H1 (cell line): ENCODE data around the gene ISX.

Source experiments
- CBX5 ChIP-seq: fragments of 300-800, 300-1000 bp; sonication (generic); IDR thresholded peaks from 2 replicates; pipeline ENCODE4 v1.7.1; 2016; ENCODE audit warnings: antibody characterized with exemption, low read length, low read depth
- CEBPB ChIP-seq: IDR thresholded peaks from 2 replicates; pipeline ENCODE4 v1.6.1; 2012; ENCODE audit warnings: low read depth, low read length
- CTBP2 ChIP-seq: IDR thresholded peaks from 2 replicates; pipeline ENCODE4 v1.7.0; 2011; ENCODE audit warnings: borderline replicate concordance, mild to moderate bottlenecking, moderate library complexity, mixed read lengths, low read length; ENCODE audit not compliant: insufficient read depth, insufficient read length
- EZH2 ChIP-seq: fragments of 200-600 bp; sonication (generic); IDR thresholded peaks from 2 replicates; pipeline ENCODE4 v1.7.1; 2012; ENCODE audit warnings: low read depth, mild to moderate bottlenecking, moderate library complexity, low read length, inconsistent platforms; ENCODE audit not compliant: severe bottlenecking
- GTF2F1 ChIP-seq: IDR thresholded peaks from 2 replicates; pipeline ENCODE4 v1.6.1; 2012; ENCODE audit warnings: low read depth, low read length, improper control_type of control experiment, borderline replicate concordance
- JUN ChIP-seq: IDR thresholded peaks from 2 replicates; pipeline ENCODE4 v1.6.1; 2011; ENCODE audit warnings: low read depth, mild to moderate bottlenecking, improper control_type of control experiment, low read length
- POLR2A ChIP-seq, 2 experiments: IDR thresholded peaks; 1 replicate in 1 of 2; 2 replicates in 1 of 2; pipeline ENCODE4 v1.6.1; 2011; ENCODE audit warnings: low read depth in 2 of 2, low read length in 2 of 2, mild to moderate bottlenecking in 2 of 2; ENCODE audit errors: control extremely low read depth in 1 of 2
- POLR2AphosphoS5 ChIP-seq: IDR thresholded peaks from 2 replicates; pipeline ENCODE4 v1.6.1; 2011; ENCODE audit warnings: low read depth, low read length
- RFX5 ChIP-seq: IDR thresholded peaks from 2 replicates; pipeline ENCODE4 v1.6.1; 2011; ENCODE audit warnings: low read depth, low read length, improper control_type of control experiment, borderline replicate concordance
- SP1 ChIP-seq: IDR thresholded peaks from 2 replicates; pipeline ENCODE4 v1.6.1; 2011; ENCODE audit warnings: low read depth, low read length
- TAF1 ChIP-seq: IDR thresholded peaks from 2 replicates; pipeline ENCODE4 v1.6.1; 2011; ENCODE audit warnings: mild to moderate bottlenecking, low read depth, low read length
- YY1 ChIP-seq: IDR thresholded peaks from 2 replicates; pipeline ENCODE4 v1.6.1; 2011; ENCODE audit warnings: low read depth, mild to moderate bottlenecking, low read length
- TF ChIP-seq, protein P1 (sequence below): IDR thresholded peaks from 2 replicates; pipeline ENCODE4 v1.6.1; 2011; ENCODE audit warnings: low read depth, mild to moderate bottlenecking, low read length; ENCODE audit not compliant: insufficient read depth
- TF ChIP-seq, protein P2 (sequence below), 3 experiments: IDR thresholded peaks; 1 replicate in 2 of 3; 2 replicates in 1 of 3; pipeline versions ENCODE4 v1.5.1 to v1.6.1; 2011; ENCODE audit warnings: low read length in 3 of 3, mild to moderate bottlenecking in 3 of 3, inconsistent platforms in 2 of 3, low read depth in 1 of 3, moderate library complexity in 1 of 3; ENCODE audit not compliant: insufficient read depth in 1 of 3; ENCODE audit errors: control extremely low read depth in 1 of 3

DNA sequence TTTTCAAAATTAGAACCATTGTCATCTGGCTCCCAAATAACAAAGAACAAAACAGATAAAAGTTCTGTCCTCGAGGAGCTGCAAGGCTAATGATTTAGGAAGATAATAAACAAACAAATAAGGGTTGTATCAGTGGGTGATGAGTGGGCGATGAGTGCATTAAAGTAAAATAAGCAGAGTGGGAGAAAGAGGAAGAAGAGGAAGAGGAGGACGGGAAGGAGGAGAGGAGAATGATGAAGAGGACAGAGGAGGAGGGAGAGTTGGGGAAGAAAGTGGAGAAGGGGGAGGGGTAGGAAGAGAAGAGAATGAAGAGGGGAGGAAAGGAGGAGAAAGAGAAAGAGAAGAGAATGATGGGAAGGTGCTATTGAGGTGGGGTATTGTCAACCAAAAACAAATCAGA, 33.4 kb upstream of the ISX start:
- TF ChIP-seq POLR2AphosphoS5 (no peak), RFX5 (no peak), CTBP2 (no peak), TAF1 (no peak), GTF2F1 (no peak), CBX5 (no peak), POLR2A (IDR thresholded peaks at IDR 0.05; ENCODE audit: control extremely low read depth in 1 of 2, low read depth in 2 of 2, low read length in 2 of 2) (no peak), CEBPB (no peak), JUN (no peak), SP1 (no peak), EZH2 (no peak), YY1 (no peak)
- TF ChIP-seq, protein P1, sequence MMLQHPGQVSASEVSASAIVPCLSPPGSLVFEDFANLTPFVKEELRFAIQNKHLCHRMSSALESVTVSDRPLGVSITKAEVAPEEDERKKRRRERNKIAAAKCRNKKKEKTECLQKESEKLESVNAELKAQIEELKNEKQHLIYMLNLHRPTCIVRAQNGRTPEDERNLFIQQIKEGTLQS = no peak
- TF ChIP-seq, protein P2, sequence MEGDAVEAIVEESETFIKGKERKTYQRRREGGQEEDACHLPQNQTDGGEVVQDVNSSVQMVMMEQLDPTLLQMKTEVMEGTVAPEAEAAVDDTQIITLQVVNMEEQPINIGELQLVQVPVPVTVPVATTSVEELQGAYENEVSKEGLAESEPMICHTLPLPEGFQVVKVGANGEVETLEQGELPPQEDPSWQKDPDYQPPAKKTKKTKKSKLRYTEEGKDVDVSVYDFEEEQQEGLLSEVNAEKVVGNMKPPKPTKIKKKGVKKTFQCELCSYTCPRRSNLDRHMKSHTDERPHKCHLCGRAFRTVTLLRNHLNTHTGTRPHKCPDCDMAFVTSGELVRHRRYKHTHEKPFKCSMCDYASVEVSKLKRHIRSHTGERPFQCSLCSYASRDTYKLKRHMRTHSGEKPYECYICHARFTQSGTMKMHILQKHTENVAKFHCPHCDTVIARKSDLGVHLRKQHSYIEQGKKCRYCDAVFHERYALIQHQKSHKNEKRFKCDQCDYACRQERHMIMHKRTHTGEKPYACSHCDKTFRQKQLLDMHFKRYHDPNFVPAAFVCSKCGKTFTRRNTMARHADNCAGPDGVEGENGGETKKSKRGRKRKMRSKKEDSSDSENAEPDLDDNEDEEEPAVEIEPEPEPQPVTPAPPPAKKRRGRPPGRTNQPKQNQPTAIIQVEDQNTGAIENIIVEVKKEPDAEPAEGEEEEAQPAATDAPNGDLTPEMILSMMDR (IDR thresholded peaks at IDR 0.05; ENCODE audit: control extremely low read depth in 1 of 3, insufficient read depth in 1 of 3, low read depth in 1 of 3, low read length in 3 of 3) = no peak
